Measurements from ENCODE around the gene SF3A2.

GRCh38 chr19:2274185-2274711 is 37.6 kb downstream of the SF3A2 start:
- no peak for TF ChIP-seq CTCF (conservative IDR thresholded peaks at IDR 0.05; ENCODE audit: low read length)
- TF ChIP-seq EZH2phosphoT487 (IDR thresholded peaks at IDR 0.05; ENCODE audit: borderline replicate concordance): no peak
